GM19455 (cell line): ENCODE data around the gene CNPY1.
"Not testable (repeated sequence)": the region's sequence is repeated elsewhere in the genome, so short reads cannot be mapped to it uniquely, and the experiment has no call there.

Experiments used
- ATAC-seq: cut with Tn5 transposase; IDR thresholded peaks from one replicate; pipeline ENCODE4 v1.9.1; 2021; ENCODE audit not compliant: unreplicated experiment

The CNPY1 gene

DNA sequence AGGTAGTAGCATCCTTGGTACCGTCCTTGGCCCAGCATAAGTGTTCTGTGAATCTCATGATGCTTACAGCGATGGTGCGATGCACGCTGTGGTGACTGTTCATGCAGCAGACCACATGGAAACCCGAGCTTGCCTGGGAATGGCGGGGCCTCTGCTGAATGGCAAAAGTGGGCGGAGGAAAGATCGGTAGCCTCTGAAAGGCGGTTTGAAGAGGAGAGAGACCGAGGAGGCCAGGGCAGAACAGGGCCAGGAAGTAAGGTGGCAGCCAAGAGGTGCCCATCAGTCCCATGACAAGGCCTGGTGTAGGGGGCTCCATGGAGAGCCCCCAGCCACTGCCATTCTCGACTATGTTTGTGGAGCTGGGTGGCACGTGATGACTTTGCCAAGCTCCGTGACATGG, 33.2 kb upstream of the CNPY1 start:
- ATAC-seq = no peak

DNA sequence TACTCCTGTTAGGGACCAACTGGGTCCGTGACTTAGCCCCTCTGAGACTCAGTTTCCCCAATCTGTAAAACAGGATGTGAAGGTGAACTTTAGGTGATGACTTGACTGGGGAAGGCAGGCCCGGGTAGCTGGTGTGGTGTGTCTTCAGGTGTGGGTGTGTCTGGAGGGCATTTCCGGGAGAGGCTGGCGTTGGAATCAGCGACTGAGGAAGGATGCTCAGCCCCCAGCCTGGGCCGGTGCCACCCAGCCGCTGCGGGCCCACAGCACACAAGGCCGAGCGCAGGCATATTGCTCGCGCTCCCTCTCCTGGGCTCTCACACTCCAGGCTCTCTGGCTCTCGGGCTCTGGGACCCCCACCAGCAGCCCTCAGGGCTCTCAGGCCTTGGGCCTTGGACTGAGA, 31.7 kb upstream of the CNPY1 start:
- no peak for ATAC-seq

GRCh38 chr7:155577509-155577905, 31.1 kb upstream of the CNPY1 start:
- ATAC-seq = no peak

DNA sequence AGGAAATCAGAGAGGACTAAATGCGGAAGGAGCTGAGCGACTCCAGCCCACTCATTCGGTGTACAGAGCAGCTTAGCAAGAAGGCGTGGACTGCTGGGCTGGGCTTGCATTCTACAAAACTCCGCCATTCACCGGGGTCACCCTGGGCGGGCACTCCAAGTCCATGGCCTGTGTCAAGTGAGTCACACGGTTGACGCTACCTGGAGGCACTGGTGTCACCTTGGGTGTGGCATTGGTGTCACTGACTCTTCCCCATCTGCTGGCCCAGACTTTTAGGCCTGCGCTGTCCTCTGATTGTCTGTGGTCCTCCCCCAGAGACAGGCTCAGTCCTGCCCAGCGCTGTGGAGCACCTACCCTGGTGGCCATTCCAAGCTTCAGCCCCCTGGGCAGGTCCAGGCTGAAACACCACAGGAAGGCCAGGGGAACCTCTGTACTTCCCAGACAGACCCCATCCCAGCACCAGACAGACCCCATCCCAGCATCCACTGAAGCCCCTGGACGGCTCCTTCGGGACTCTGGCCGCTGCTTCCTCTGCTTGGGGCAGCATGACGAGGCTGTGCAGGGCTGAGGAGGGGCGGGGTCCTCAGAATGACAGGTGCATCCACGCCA, 30.6 kb upstream of the CNPY1 start:
- ATAC-seq = no peak

DNA sequence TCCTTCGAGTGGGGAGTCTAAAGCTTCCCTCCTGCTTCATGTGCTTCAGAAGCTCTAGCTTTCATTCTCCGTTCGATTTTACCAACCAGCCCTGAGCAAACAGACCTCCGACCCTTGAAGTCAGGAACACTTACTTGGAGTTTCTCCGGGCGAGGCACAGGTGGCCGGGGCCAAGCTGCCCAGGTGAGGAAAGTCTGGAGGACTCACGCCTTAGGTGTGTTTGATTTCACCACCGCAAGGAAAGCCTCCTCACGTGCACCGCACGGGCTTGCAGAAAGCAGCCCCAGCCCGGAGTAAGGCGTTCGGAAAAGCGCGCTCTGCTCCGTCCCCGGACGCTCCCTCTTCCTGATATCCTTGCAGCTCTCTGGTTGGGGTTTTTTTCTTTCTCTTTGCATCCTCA, 30.1 kb upstream of the CNPY1 start:
- no peak for ATAC-seq

- ATAC-seq = no peak
These were observed 28.4 kb upstream of the CNPY1 start for GRCh38 chr7:155574556-155575290.

DNA sequence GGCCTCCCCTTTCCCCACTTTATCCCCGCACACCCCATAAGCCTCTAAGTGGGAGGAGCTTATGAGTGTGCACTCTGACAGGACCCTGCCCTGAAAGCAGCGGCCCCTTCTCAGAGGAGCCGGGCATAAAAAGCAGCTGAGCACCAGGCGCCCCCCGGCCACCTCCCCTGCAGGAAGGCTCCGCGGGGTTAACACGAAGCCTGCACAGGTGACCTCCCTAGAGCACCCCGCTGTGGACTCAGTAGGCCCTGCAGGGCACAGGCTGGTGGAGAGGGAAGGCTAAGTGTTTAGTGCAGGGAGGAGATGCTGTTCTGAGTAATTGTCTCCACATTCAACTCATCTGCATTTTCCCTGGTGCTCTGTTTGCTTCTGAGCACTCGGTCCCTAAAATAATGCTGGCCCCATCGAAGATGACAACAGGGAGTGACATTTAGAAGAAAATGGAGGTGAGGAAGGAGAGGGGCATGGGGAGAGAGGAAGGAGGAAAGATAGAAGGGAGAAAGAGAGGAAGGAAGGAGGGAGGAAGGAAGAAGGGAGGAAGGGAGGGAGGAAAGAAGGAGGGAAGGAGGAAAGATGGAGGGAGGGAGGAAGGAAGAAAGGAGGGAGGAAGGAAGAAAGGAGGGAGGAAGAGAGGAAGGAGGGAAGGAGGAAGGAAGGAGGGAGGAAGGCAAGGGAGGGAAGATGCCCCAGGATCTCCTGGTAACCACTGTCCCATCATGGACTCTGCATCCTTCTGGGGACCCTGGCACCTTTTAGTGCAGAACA, 25.4 kb upstream of the CNPY1 start:
- ATAC-seq = no peak

DNA sequence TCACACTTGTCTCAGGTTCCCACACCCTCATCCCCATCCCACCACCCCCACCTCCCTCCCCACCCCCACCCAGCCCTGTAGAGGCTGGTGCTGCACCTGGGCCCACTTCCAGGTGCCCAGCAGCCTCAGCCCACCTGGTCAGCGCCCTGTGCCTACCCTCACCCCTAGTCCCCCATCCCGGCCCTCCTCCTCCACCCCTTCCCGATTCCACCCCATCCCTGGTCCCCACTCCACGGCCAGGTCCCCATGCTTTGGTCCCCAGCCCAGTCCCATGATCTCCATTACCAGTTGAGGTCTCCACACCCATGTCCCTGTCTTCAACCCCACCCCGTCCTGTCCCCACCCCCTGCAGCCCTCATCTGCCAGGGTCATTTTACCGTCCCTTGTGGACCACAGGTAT, 24.6 kb upstream of the CNPY1 start:
- ATAC-seq = no peak

DNA sequence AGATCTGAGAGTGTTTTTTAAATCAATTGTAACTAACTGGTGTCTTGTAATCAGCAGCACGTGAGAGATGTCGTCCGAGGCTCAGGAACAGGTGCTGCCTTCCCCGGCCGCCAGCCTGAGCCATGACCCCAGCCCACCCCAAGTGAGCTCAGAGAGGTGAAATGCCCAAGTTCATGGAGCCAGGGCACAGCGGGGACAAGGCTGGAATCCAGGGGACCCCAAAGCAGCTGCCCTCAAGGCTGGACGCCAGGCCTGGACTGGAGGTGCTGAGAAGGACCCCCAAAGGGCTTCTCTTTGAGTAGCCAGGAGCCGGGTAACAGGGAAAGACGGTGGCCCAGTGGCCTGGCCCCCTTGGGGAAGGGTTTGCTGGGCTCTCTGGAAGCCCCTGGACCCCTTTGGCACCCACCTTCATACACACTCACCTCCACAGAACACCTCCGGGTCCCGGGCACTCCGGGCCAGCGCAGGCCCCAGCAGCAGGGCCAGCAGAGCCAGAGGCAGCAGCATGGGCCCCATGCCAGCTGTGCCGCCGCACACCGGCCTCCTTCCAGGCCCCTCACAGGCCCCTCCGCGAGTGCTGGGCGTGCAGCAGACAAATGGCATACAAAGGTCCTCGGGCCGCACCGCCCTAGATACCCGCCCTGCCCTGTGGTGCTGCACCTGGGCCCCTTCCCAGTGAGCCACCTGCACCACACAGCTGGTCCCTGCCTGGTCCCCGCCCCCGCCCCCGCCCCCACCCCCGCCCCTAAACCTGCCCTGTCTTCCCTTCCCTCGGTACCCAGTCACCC, 24.0 kb upstream of the CNPY1 start:
- no peak for ATAC-seq

DNA sequence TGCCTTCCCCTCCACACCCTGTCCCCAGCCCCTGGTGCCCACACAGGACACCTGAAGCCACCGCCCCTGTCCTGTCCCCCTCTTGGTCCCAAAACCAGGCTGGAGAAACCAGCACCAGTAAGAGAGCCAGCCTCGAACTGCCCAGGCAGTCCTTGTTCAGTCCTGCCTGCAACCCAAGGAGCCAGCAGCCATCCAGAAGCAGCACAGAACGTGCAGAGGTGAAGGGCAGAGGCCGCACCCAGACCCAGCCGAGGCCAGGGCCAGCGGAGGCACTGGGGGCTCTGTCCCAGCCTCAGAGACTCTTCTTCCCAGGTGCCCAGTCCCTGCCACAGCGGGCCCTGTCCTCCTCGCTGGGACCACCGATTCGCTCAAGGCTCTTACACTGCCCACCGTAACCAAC, 23.3 kb upstream of the CNPY1 start:
- ATAC-seq = no peak

- no peak for ATAC-seq
These were observed 22.6 kb upstream of the CNPY1 start for GRCh38 chr7:155568842-155569494.

DNA sequence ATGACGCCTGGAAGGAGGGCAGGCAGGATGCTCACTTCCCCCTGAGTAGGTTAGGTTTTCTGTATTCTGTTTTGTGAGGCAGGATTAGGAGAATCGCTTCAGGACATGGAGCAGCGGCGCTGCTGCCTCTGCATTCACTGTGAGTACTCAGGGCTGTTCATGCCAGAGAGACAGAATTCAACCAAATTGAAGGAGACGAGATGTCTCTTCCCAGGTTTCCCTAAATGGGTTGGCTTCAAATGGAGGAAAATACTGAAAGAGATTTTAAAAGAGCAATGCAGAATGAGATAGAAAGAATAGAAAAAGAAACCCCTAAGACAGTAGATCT, 21.9 kb upstream of the CNPY1 start:
- ATAC-seq = no peak

- no peak for ATAC-seq
These were observed 21.4 kb upstream of the CNPY1 start for GRCh38 chr7:155567646-155568332.

GRCh38 chr7:155566011-155566836, 19.9 kb upstream of the CNPY1 start:
- no peak for ATAC-seq

GRCh38 chr7:155565596-155565995, 19.2 kb upstream of the CNPY1 start:
- ATAC-seq = no peak

DNA sequence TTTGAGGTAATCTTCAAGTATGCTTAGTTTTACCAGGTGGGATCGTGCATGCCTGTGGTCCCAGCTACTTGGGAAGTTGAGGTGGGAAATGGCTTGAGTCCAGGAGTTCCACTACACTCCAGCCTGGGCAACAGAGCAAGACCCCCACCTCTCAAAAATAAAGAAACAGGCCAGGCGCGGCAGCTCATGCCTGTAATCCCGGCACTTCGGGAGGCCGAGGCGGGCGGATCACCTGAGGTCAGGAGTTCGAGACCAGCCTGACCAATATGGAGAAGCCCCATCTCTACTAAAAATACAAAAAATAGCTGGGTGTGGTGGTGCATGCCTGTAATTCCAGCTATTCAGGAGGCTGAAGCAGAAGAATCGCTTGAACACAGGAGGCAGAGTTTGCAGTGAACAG, 16.6 kb upstream of the CNPY1 start:
- ATAC-seq = not testable (repeated sequence)

GRCh38 chr7:155562106-155562505, 15.7 kb upstream of the CNPY1 start:
- ATAC-seq = no peak

DNA sequence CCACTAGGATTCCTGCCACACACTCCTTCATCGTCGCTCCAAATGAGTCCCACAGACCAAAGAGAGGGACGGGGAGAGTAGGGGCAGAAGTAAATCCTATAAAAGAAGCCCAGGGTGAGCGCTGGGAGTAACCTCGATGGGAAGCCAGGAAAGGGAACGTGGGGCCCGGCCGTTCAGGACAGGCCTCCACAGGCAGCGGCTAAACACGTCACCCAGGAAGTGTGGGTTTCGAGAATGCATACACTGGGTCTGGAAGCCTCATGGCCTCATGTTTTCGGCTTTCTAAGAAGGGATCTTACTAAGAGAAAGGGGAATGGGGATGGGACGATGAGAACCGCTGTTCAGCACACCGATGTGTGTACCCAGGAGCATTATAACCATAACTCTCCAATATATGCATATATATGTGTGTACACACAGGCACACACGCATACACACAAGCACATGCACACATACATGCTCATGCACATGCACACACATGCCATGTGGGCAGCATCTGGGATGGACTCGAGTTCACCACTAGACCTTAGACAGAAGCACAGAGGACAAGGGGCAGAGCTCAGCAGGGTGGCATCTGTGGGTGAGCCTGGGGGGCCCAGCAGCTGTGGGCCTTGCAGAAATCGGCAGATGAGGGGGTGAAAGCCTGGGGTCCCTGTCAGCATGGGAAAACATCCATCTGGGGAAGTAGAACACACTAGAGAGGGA, 14.8 kb upstream of the CNPY1 start:
- no peak for ATAC-seq
